ENCODE data around the gene PCK1. TPM values are rescaled to one million over a fixed set of nuclear protein-coding genes. Genes with fewer than 3 reads are reported as not detected.

Gene PCK1
- total and polyA plus RNA-seq, 10 donors, result 0.04 to 0.67 (median 0.17) TPM; not detected in 3

DNA sequence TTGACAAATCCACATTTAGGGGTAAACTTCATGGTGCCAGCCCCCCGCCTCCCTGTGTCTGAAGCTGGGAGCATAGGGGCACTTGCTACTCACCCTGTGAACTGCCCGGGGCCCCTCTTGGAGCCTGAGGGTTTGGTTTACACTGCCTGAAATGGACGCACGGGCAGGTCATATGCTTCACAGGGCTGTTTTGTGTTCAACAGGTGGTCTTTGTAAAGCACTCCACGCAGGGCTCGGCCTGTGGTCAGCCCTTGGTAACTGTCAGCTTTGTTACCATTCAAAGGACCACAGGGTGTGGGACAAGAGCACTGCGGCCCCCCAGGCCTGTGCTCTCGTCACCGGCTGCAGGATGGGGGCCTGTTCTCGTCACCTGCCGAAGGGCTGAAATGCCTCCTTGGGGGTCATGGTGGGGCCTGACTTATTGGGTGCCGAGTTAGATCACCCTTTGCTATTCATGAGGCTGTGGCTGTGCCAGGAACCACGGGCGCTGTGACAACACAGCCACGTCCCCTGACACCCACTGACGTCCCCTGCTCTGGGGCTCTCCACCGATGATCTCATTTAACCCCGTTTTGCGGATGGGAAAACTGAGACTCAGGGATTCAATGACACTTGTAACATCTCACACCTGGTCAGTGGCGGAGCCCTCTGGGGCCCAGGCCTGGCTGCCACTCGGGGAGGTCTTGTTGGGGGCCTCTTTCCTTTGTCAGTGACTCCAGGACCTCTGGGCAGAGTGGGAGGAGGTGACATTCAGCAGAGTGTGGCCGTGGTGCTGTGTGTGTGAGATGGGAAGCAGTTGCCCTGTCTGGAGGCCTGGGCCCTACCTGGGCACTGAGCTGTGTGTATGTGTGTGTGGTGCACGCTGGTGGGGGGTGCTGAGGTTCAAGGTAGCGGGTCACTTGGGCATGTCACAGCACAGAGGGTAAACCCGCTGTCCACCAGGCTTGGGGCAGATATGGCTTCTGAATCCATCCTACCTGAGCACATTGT is 34.4 kb downstream of the PCK1 start:
- Histone ChIP-seq H3K9me3 (no peaks in the 10 kb centered on the region), H3K4me1 (peaks cover 0 to 40% (median 20%) of the 10 kb centered on the region in 6 donors), H3K36me3 (no peaks in the 10 kb centered on the region), H3K27me3 (replicated peaks in 1 of 7) (peaks cover 0 to 11% (median 0%) of the 10 kb centered on the region in 7 donors), H3K27ac (no peak overlapping the region), H3K4me3 (no peak overlapping the region)
- TF ChIP-seq POLR2A (IDR thresholded peaks at IDR 0.05) (no peak), POLR2AphosphoS5 (IDR thresholded peaks at IDR 0.05) (no peak)
- TF ChIP-seq, protein P1, sequence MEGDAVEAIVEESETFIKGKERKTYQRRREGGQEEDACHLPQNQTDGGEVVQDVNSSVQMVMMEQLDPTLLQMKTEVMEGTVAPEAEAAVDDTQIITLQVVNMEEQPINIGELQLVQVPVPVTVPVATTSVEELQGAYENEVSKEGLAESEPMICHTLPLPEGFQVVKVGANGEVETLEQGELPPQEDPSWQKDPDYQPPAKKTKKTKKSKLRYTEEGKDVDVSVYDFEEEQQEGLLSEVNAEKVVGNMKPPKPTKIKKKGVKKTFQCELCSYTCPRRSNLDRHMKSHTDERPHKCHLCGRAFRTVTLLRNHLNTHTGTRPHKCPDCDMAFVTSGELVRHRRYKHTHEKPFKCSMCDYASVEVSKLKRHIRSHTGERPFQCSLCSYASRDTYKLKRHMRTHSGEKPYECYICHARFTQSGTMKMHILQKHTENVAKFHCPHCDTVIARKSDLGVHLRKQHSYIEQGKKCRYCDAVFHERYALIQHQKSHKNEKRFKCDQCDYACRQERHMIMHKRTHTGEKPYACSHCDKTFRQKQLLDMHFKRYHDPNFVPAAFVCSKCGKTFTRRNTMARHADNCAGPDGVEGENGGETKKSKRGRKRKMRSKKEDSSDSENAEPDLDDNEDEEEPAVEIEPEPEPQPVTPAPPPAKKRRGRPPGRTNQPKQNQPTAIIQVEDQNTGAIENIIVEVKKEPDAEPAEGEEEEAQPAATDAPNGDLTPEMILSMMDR (IDR thresholded peaks at IDR 0.05 in 8 of 11, conservative IDR thresholded peaks at IDR 0.05 in 3 of 11), result no peak
- intact Hi-C loops (cut with DNase I; ENCODE audit: low total_unique reads), result loop anchor here (2.0 to 10.0 kb wide), 2 partner anchors 579 to 615 kb away; no protein-coding TSS in a partner anchor
- peak; percentile 74 for DNase-seq
- WGBS, 5 donors, result 84 to 93% (median 88%) methylated on average over 11 to 25 of the region's 25 CpGs

DNA sequence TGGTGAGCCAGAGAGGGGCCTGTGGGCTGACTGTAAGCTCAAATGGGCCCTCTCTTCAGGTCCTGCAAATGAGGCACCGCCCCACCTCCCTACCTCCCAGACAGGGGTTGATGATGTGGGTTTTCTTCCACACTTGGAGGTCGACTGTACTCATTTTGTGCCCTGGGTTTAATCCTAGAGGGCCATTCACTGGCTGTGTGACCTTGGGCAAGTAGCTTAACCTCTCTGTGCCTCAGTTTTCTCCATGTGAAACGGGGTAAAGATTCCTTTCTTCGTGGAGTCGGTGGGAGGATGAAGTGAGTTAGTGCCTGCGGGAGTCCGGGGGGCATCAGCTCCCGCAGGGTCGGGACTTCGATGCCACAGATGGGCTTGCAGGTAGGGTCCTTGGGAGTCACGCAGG is 35.4 kb downstream of the PCK1 start:
- H3K27me3 ChIP-seq (replicated peaks in 1 of 7), result peaks cover 0 to 11% (median 0%) of the 10 kb centered on the region in 7 donors
- H3K36me3 ChIP-seq, result no peaks in the 10 kb centered on the region
- intact Hi-C loops (cut with DNase I; ENCODE audit: low total_unique reads), result loop anchor here (2.0 to 10.0 kb wide), 2 partner anchors 578 to 614 kb away; no protein-coding TSS in a partner anchor
- 63 to 74% (median 72%) methylated on average over 11 of the region's 11 CpGs for WGBS, 5 donors
- H3K4me1 ChIP-seq, result peaks cover 0 to 44% (median 20%) of the 10 kb centered on the region in 6 donors
- TF ChIP-seq, protein P1 (IDR thresholded peaks at IDR 0.05 in 8 of 11, conservative IDR thresholded peaks at IDR 0.05 in 3 of 11), result no peak
- TF ChIP-seq POLR2AphosphoS5 (IDR thresholded peaks at IDR 0.05) (no peak), POLR2A (IDR thresholded peaks at IDR 0.05) (no peak)
- H3K9me3 ChIP-seq, result no peaks in the 10 kb centered on the region
- H3K4me3 ChIP-seq, result no peak overlapping the region
- DNase-seq, result no peak
- H3K27ac ChIP-seq, result no peak overlapping the region

DNA sequence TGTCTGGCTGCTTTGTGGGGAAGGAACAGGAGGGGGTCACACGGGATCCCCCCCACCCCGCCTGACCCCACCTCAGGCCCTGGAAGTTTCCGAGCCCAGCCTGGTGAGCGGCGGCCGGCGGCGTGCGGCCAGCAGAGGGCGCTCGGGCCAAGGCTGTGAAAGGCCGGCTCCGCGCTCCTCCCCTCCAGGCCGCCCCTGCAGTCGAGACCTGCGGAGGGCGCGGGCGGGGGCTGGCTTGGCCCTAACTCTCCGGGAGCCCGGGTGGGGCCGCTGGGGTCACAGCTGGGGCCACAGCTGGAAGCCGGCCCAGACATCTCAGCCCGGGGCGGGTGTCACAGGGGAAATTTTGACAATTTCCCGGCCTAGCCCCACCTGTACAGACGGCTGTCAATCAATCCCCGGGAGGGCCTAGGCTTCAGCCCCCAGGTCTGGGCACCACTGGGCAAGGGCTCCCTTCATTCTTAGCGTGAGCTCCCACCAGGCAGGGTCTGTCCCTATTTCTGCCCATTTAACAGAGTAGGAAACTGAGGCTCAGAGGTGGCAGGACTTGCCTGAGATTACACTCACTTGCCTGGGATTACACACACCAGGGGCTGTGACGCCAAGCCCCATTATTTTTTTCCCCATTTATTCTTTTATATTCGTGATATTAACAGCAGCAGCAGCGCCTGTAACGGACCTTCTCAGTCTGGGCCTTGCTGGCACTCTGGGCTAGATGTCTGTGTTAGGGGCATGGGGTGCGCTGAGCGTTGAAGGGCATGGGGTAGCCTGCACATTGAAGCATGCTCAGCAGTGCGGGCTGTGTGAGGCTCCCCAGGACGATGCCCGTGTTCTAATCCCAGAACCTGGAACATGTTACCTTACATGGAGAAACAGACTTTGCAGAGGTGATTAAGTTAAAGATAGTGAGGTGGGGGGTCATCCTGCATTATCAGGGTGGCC is 36.4 kb downstream of the PCK1 start:
- H3K36me3 ChIP-seq, result no peaks in the 10 kb centered on the region
- intact Hi-C loops (cut with DNase I; ENCODE audit: low total_unique reads), result loop anchor here (2.0 to 10.0 kb wide), 2 partner anchors 578 to 614 kb away; no protein-coding TSS in a partner anchor
- H3K4me1 ChIP-seq, result peaks cover 0 to 44% (median 20%) of the 10 kb centered on the region in 6 donors
- H3K27ac ChIP-seq, result no peak overlapping the region
- H3K4me3 ChIP-seq, result peak overlapping the region in 3 of 8 donors; percentile 7 to 55 (median 18)
- no peaks in the 10 kb centered on the region for H3K9me3 ChIP-seq
- WGBS, 5 donors, result 21 to 39% (median 23%) methylated on average over 22 to 39 of the region's 39 CpGs
- peak; percentile 94 for DNase-seq
- H3K27me3 ChIP-seq (replicated peaks in 1 of 7), result peaks cover 0 to 11% (median 0%) of the 10 kb centered on the region in 7 donors
- TF ChIP-seq, protein P1 (IDR thresholded peaks at IDR 0.05 in 8 of 11, conservative IDR thresholded peaks at IDR 0.05 in 3 of 11), result peak; percentile 73 to 98 (median 95)
- no peak for TF ChIP-seq POLR2A (IDR thresholded peaks at IDR 0.05)
- TF ChIP-seq POLR2AphosphoS5 (IDR thresholded peaks at IDR 0.05), result peak in 2 of 3 donors; percentile 29 to 52

Data from spleen (tissue), 11 donors.